A549 (cell line): Measurements from ENCODE around the gene CACNA1C. TPM values are rescaled to one million over a fixed set of nuclear protein-coding genes. Genes with fewer than 3 reads are reported as not detected.

Experiments used
- ATAC-seq, 2 experiments: fragments of 200-7000 bp in 1 of 2; fragments of >200 bp in 1 of 2; cut with Nextera tagmentation in 1 of 2; cut with Tn5 transposase in 1 of 2; 3 replicates each; pipeline versions ENCODE4 v1.8.0 to v1.9.1; 2018 to 2020; ENCODE audit warnings: mild to moderate bottlenecking in 1 of 2, moderate library complexity in 1 of 2
- CTCF ChIA-PET: fragments of 300-600 bp; sonication (Branson Sonifier 250); formaldehyde crosslinking; extraction: SDS; loops from one replicate; lab custom pipeline; 2021; ENCODE audit warnings: antibody characterized with exemption, inconsistent platforms; lab: Yijun Ruan, JAX
- POLR2A ChIA-PET: fragments of 350-600 bp; formaldehyde crosslinking; extraction: SDS; loops from one replicate; lab custom pipeline; 2021; ENCODE audit warnings: antibody characterized with exemption, inconsistent platforms; lab: Yijun Ruan, JAX
- DNase-seq, 2 experiments: peaks; one replicate each; pipeline versions ENCODE4 v3.0.0 to v3.0.0-alpha.2; 2011 to 2016; ENCODE audit warnings: low read depth in 1 of 2, low spot score in 1 of 2
- FAIRE-seq: peaks from 2 replicates; lab custom pipeline; 2011; peaks lifted over from hg19 to GRCh38; lab: Jason Lieb, UNC
- H3K27ac ChIP-seq, 2 experiments: fragments of >200 bp; sonication (Bioruptor Twin); formaldehyde crosslinking; 3 replicates each; pipeline ENCODE4 v1.5.1; 2016 to 2017
- H3K4me1 ChIP-seq: fragments of >200 bp; sonication (Bioruptor Twin); formaldehyde crosslinking; 3 replicates; pipeline ENCODE4 v1.6.1; 2016
- H3K4me2 ChIP-seq: fragments of >200 bp; sonication (Bioruptor Twin); formaldehyde crosslinking; 3 replicates; pipeline ENCODE4 v1.6.1; 2016
- H3K4me3 ChIP-seq: fragments of >200 bp; sonication (Bioruptor Twin); formaldehyde crosslinking; 3 replicates; pipeline ENCODE4 v1.5.1; 2016
- H3K9me3 ChIP-seq: fragments of >200 bp; sonication (Bioruptor Twin); formaldehyde crosslinking; 3 replicates; pipeline ENCODE4 v1.6.1; 2016
- BHLHE40 ChIP-seq: IDR thresholded peaks from 2 replicates; pipeline ENCODE4 v1.6.1; 2012; ENCODE audit warnings: low read depth, low read length, inconsistent platforms
- CBX2 ChIP-seq: fragments of 200-600 bp; sonication (generic); IDR thresholded peaks from 2 replicates; pipeline ENCODE4 v1.6.1; 2016; ENCODE audit warnings: low read depth, mild to moderate bottlenecking, borderline replicate concordance
- CEBPB ChIP-seq, 2 experiments: fragments of >200 bp in 1 of 2; sonication (Bioruptor Twin) in 1 of 2; formaldehyde crosslinking in 1 of 2; IDR thresholded peaks; 2 replicates each; pipeline ENCODE4 v1.6.1; 2012 to 2016
- CHD4 ChIP-seq: fragments of 200-600 bp; sonication (generic); IDR thresholded peaks from 2 replicates; pipeline ENCODE4 v1.6.1; 2016; ENCODE audit warnings: antibody characterized with exemption, mild to moderate bottlenecking, borderline replicate concordance
- CTCF ChIP-seq: fragments of >200 bp; sonication (Bioruptor Twin); formaldehyde crosslinking; IDR thresholded peaks from 3 replicates; pipeline ENCODE4 v1.5.1; 2016
- EHMT2 ChIP-seq: fragments of 200-600 bp; sonication (generic); IDR thresholded peaks from 2 replicates; pipeline ENCODE4 v1.6.1; 2016; ENCODE audit warnings: antibody characterized with exemption, low read depth, mild to moderate bottlenecking, moderate library complexity
- ELK1 ChIP-seq: fragments of 150-350 bp; IDR thresholded peaks from 2 replicates; pipeline ENCODE4 v1.6.1; 2014; ENCODE audit warnings: low read depth, mild to moderate bottlenecking, low read length
- FOXS1 ChIP-seq: fragments of 250-450 bp; sonication (Bioruptor Pico); IDR thresholded peaks from 2 replicates; pipeline ENCODE4 v1.5.0; 2020; ENCODE audit warnings: mild to moderate bottlenecking, moderate library complexity
- HEYL ChIP-seq: fragments of 250-450 bp; sonication (Bioruptor Pico); IDR thresholded peaks from 2 replicates; pipeline ENCODE4 v1.8.0; 2021; ENCODE audit warnings: mild to moderate bottlenecking, moderate library complexity
- HOXB13 ChIP-seq: fragments of 250-450 bp; sonication (Bioruptor Pico); IDR thresholded peaks from 2 replicates; pipeline ENCODE4 v1.5.0; 2020; ENCODE audit warnings: low read depth, mild to moderate bottlenecking, moderate library complexity
- JUNB ChIP-seq: fragments of >200 bp; sonication (Bioruptor Twin); formaldehyde crosslinking; IDR thresholded peaks from 2 replicates; pipeline ENCODE4 v1.6.1; 2016
- KDM1A ChIP-seq: fragments of 200-600 bp; sonication (generic); IDR thresholded peaks from 2 replicates; pipeline ENCODE4 v1.6.1; 2016; ENCODE audit warnings: low read depth, mild to moderate bottlenecking
- KDM5A ChIP-seq: fragments of 200-600 bp; sonication (generic); IDR thresholded peaks from 2 replicates; pipeline ENCODE4 v1.6.1; 2016; ENCODE audit warnings: antibody characterized with exemption, mild to moderate bottlenecking
- PBX3 ChIP-seq: IDR thresholded peaks from 2 replicates; pipeline ENCODE4 v1.6.1; 2012
- PHF8 ChIP-seq: fragments of 200-600 bp; sonication (generic); IDR thresholded peaks from 2 replicates; pipeline ENCODE4 v1.6.1; 2016; ENCODE audit warnings: low read depth, mild to moderate bottlenecking, antibody characterized with exemption, moderate library complexity, borderline replicate concordance
- POLR2A ChIP-seq: IDR thresholded peaks from 2 replicates; pipeline ENCODE4 v1.6.1; 2012; ENCODE audit warnings: mild to moderate bottlenecking, low read length
- POLR2AphosphoS2 ChIP-seq: conservative IDR thresholded peaks from 2 replicates; pipeline ENCODE4 v1.6.1; 2012; ENCODE audit warnings: low read length, improper control_type of control experiment, inconsistent platforms
- RCOR1 ChIP-seq: fragments of 150-350 bp; IDR thresholded peaks from 2 replicates; pipeline ENCODE4 v1.6.1; 2014; ENCODE audit warnings: antibody characterized with exemption, low read length, low read depth
- REST ChIP-seq: fragments of 200-600 bp; sonication (generic); IDR thresholded peaks from 2 replicates; pipeline ENCODE4 v1.6.1; 2016; ENCODE audit warnings: antibody characterized with exemption, mild to moderate bottlenecking, moderate library complexity
- ZC3H11A ChIP-seq: fragments of 450-650 bp; IDR thresholded peaks from 2 replicates; pipeline ENCODE4 v1.6.1; 2014; ENCODE audit warnings: antibody characterized with exemption, mild to moderate bottlenecking
- ZSCAN20 ChIP-seq: fragments of 250-450 bp; sonication (Bioruptor Pico); IDR thresholded peaks from 2 replicates; pipeline ENCODE4 v1.8.0; 2022; ENCODE audit warnings: mild to moderate bottlenecking, moderate library complexity
- WGBS: methylation state at CpG from one replicate; pipeline ENCODE4 v1.1.6; 2017; ENCODE audit errors: missing lambda C conversion rate; 5-methylcytosine and 5-hydroxymethylcytosine counted together
- polyA plus RNA-seq, 4 experiments: library from polyadenylated mRNA; depleted of rRNA in 3 of 4; stranded (reverse); fragments of >200 nt; fragmentation: RNase III in 1 of 4; extraction: RNeasy Plus Mini Kit Qiagen cat#74134 plus additional on column Dnase treatment in 1 of 4; gene quantifications; 2 replicates in 3 of 4; 3 replicates in 1 of 4; pipeline ENCODE4 v1.2.3, GENCODE V29; 2011 to 2017

CACNA1C gene
- polyA plus RNA-seq, 2 of the 4 experiments (the other 2 are of a cell fraction) = not detected

- no peaks in the 10 kb centered on the region for H3K4me1 ChIP-seq
- no peaks in the 10 kb centered on the region for H3K9me3 ChIP-seq
- POLR2A ChIA-PET = no interaction called here
- H3K4me2 ChIP-seq = no peak overlapping the region
- CTCF ChIA-PET = no interaction called here
- 36% methylated on average over 13 of the region's 13 CpGs for WGBS
- no peak overlapping the region for H3K4me3 ChIP-seq
- DNase-seq = no peak
- FAIRE-seq = no peak
- no peak overlapping the region for H3K27ac ChIP-seq
- ATAC-seq = no peak
- TF ChIP-seq PBX3 (no peak), KDM5A (no peak), JUNB (no peak), BHLHE40 (no peak), CBX2 (no peak), REST (no peak), CEBPB (IDR thresholded peaks at IDR 0.05) (no peak), POLR2AphosphoS2 (no peak), CHD4 (no peak), ZC3H11A (no peak), ZSCAN20 (CRISPR knock-in tag) (no peak), EHMT2 (no peak), RCOR1 (no peak)
Measured at GRCh38 chr12:2124466-2125023, 71.8 kb downstream of the CACNA1C start.

- Histone ChIP-seq H3K4me1 (no peaks in the 10 kb centered on the region), H3K4me3 (no peak overlapping the region), H3K9me3 (no peaks in the 10 kb centered on the region), H3K4me2 (no peak overlapping the region), H3K27ac (no peak overlapping the region)
- 63% methylated on average over 11 of the region's 11 CpGs for WGBS
- DNase-seq (no peak), FAIRE-seq (no peak), ATAC-seq (no peak)
- ChIA-PET POLR2A (interaction anchor here (0.6 kb wide), 1 partner anchor 36 kb away, joined by 7 read pairs; no protein-coding TSS in a partner anchor), CTCF (interaction anchor here (1.1 kb wide), 1 partner anchor 11 kb away, joined by 3 read pairs; no protein-coding TSS in a partner anchor)
- TF ChIP-seq PHF8 (no peak), HEYL (no peak), RCOR1 (no peak), HOXB13 (CRISPR knock-in tag) (no peak), KDM1A (no peak), CHD4 (no peak), REST (no peak), CTCF (no peak), POLR2A (no peak), FOXS1 (CRISPR knock-in tag) (no peak), ELK1 (no peak)
Measured at GRCh38 chr12:2125651-2126522, 73.1 kb downstream of the CACNA1C start.
